Activated CD4-positive, CD25-positive, alpha-beta regulatory T cell (primary cell): ENCODE measurements around the gene ZNG1A.
"Not testable (repeated sequence)": the region's sequence is repeated elsewhere in the genome, so short reads cannot be mapped to it uniquely, and the experiment has no call there.

Experiments used
- DNase-seq, 4 experiments: peaks; one replicate each; lab custom pipeline; 2025; lab: John Stamatoyannopoulos, UW

ZNG1A gene

GRCh38 chr9:178970-179383 is at the start of gene ZNG1A:
TSS of gene ZNG1A (minus strand) at chr9:179056. CDS start at chr9:178969, 87 bp downstream.
- peak; percentile 19 to 55 (median 40) for DNase-seq

DNA sequence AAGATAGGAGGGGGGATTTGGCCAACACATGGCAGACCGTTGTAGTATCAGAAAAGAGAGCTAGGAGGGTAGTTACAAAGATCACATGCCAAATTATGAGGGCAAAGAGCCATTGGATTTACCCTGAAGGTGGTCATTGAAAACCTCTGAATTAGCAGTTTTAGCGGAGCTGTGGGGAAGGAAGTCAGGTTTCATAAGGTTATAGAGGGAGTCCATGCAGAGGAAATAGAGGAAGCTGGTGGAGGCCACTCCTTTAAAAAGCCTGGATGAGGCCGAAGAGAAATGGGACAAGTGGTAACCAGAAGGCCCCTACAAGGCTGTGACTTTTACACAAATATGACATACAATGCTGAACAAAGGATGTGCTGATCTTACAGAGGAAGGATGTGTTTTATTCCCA is 49.0 kb upstream of the ZNG1A start:
- DNase-seq, result no peak

DNA sequence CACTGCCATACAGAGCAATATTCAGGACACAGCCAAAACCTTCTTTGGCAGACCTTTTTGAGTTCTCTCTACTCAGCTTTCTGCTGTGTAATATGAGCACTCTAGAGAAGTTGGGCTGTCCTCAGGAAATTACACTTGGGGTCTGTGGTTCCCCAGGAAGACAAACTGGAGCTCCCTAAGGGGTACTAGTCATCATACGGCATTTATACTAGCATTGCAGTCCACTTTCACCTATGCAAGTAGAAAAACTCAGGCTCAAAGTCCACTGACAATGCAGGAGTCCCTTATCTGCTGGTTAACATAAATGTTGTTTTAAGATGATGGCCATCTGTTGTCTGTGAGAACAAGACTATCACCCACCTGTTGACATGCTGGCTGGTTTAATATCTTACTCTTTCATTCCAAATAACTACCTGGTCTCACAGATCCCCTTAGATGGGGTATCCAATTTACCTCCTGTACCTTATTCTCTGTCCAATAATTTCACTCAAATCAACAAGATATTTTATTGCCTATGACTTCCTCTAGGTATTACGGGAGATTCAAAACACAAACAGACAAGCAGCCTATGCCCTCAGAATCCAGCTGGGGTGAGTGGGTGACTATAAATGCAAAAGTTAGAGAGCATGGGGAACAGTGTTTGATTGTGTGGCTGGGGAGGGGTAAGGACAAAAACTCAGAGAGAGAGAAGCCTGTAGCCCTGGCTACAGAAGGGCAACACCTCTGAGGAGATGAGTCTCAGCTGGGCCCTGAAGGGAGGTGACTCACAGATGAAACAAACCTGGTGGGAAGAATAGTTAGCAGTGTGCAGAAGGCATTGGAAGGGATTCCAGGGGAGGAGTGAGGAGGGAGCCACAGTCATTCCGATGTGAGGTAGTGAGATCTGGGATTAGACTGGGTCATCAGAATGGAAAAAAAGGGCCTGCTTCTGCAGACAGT is 46.0 kb upstream of the ZNG1A start:
- no peak for DNase-seq

GRCh38 chr9:224026-224425 is 45.2 kb upstream of the ZNG1A start:
- DNase-seq, result no peak

- DNase-seq, result no peak
Observed at GRCh38 chr9:223152-223551, 44.3 kb upstream of the ZNG1A start.

DNA sequence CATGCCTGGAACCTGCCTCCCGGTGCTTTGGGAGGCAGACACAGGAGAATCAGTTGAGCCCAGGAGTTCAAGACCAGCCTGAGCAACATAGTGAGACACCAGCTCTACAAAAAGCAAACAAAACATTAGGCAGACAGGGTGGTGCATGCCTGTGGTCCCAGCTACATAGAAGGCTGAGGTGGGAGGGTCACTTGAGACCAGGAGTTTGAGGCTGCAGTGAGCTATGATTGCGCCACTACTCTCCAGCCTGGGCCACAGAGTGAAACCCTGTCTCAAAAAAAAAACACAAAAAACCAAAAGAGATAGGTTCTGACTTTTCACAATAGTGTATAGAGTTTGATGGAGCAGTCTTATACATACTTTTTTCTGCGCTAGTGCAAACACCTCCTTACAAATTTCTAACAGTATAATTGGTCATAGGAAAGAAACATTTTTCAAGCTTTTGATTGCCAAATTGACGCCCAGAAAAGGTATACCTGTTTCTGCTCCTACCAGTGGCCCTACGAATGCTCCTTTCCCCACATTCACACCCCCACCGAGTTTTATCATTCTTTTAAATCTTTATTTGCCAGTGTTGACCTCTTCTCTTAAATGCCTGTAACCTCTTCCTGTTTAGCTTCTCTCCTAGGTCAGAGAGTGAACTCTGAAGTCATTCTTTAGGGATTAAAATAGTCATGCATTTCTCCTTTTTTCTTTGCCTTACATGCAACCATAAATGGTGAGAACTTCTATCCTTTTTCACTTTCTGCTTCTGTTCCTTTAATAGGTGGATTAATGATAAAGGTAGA is 43.3 kb upstream of the ZNG1A start:
- no peak for DNase-seq

GRCh38 chr9:219670-220365 is 41.0 kb upstream of the ZNG1A start:
- DNase-seq, result no peak

DNA sequence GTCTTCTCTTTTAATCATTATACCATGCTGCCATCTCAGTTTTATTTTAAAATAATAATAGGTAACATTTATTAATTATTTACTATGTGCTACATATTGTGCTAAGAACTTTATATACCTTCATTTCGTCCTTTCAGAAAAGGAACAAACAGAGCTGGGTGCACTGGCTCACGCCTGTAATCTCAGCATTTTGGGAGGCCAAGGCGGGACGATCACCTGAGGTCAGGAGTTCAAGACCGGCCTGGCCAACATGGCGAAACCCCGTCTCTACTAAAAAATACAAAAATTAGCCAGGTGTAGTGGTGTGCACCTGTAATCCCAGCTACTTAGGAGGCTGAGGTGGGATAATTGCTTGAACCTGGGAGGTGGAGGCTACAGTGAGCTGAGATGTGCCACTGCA is 40.2 kb upstream of the ZNG1A start:
- DNase-seq, result not testable (repeated sequence)

DNA sequence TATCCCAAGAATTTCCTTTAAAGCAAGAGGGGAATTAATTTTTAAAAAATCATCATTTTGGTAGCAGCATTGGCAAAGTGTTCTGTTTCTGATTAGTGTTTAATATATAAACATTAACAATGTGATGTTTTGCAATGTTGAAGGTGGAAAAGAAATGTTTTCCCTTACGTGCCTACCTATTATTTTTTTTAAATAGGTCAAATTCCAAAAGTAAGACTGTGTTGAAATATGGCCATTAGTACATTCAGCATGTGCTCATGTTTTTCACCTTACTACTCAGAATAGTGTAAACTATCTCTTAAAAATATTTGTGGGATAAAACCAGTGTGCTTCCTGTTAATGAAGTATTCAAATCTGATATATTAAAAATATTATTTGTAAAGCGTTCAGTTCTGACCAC is 39.1 kb upstream of the ZNG1A start:
- no peak for DNase-seq

- DNase-seq, result no peak
Observed at GRCh38 chr9:216866-217265, 38.0 kb upstream of the ZNG1A start.

DNA sequence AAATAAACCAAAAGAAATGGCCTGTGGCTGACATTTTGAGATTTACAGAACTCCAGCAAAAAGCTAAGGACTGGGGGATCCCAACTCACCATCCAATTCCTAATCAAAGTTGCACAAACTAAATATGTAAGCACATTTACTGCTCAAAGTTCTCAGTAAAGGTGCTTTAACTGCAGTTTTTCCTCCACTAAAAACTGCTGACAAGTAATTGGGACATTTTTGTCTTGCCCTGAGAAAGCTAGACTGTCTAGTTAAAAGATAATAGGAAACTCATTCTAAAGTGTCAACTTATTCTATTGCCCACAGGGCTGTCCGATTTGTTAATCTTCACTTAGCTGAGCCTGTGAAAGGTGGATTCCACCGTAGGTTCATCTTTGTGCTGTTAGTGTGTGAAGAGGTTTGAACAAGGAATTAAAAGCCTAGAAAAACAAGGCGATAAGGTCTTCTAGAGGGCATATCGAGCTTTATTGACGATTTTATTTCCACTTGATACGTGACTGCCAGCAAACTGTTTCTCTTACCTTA is 36.8 kb upstream of the ZNG1A start:
- DNase-seq, result no peak

- DNase-seq, result peak; percentile 20 to 50 (median 34)
Observed at GRCh38 chr9:214648-215493, 36.0 kb upstream of the ZNG1A start, which contains the start of gene DOCK8. TSS of gene DOCK8 (plus strand) at chr9:214865. CDS start at chr9:214977, 112 bp downstream.

- DNase-seq, result no peak
Observed at GRCh38 chr9:214351-214647, 35.4 kb upstream of the ZNG1A start.

GRCh38 chr9:213901-214300 is 35.0 kb upstream of the ZNG1A start:
- DNase-seq, result not testable (repeated sequence)

DNA sequence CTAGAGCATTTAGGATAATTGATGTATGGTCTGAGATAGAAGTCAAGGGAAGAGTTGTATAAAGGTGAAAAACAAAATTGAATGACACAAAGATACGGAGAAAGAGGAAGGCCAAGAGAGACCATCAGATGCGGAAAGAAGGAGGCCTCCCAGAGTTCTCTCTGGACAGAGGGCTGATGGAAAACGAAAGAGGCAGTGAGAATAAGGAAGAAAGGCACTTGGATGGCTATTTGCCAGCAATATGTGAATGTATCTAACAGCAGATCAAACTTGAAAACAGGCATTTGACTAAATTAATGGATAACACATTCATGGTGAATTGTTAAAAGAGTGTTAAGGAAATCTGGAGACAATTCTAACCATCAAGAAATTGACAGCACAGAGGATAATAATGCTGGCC is 33.4 kb upstream of the ZNG1A start:
- DNase-seq, result no peak

- no peak for DNase-seq
Observed at GRCh38 chr9:211557-211956, 32.7 kb upstream of the ZNG1A start.

DNA sequence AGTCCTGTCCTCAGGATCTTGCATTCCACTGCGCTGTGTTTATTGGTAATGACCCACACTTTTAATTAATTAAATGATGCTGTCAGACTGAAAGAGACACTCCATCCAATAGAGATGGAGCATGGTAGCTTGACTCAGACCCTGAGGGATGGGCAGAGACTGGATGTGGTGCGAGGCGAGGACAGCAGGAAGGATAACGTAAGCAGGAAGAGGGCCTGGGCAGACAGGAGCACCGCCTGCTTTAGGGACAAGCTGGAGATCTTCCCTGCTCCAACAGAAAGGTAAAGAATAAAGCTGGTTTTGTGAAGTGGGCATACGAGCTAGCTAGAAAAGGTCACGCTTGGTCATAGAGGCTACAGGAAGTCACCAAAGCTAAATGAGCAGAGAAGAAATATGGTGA is 32.2 kb upstream of the ZNG1A start:
- no peak for DNase-seq

GRCh38 chr9:209143-209758 is 30.4 kb upstream of the ZNG1A start:
- no peak for DNase-seq

- DNase-seq, result no peak
Observed at GRCh38 chr9:206481-206880, 27.6 kb upstream of the ZNG1A start.

- not testable (repeated sequence) for DNase-seq
Observed at GRCh38 chr9:199601-200000, 20.7 kb upstream of the ZNG1A start.
